Upper lobe of right lung (tissue), 1 donor: Measurements from ENCODE around the gene TBX1. TPM values are rescaled to one million over a fixed set of nuclear protein-coding genes. Genes with fewer than 3 reads are reported as not detected.
A peak's percentile ranks its signal among the peaks of the same experiment; 100 is the strongest.

Experiments used
- ATAC-seq: fragments of 200-7000 bp; cut with Tn5 transposase; one replicate; pipeline ENCODE4 v1.9.1; 2020; ENCODE audit warnings: mild to moderate bottlenecking, moderate library complexity
- DNase-seq: peaks from one replicate; pipeline ENCODE4 v3.0.0-alpha.2; 2020
- H3K27ac ChIP-seq: fragments of 200-600 bp; one replicate; pipeline ENCODE4 v1.8.0; 2022
- H3K27me3 ChIP-seq: fragments of 200-600 bp; one replicate; pipeline ENCODE4 v1.8.0; 2022; ENCODE audit warnings: mild to moderate bottlenecking
- H3K36me3 ChIP-seq: fragments of 200-600 bp; one replicate; pipeline ENCODE4 v1.8.0; 2022
- H3K4me1 ChIP-seq: fragments of 200-600 bp; one replicate; pipeline ENCODE4 v1.8.0; 2022
- H3K4me3 ChIP-seq: fragments of 200-600 bp; one replicate; pipeline ENCODE4 v1.8.0; 2022; ENCODE audit warnings: mild to moderate bottlenecking
- H3K9me3 ChIP-seq: fragments of 200-600 bp; one replicate; pipeline ENCODE4 v1.8.0; 2022
- intact Hi-C: fragments of 100-400 bp; cut with DNase I; formaldehyde crosslinking; loops from one replicate; pipeline ENCODE4 v1.11.0; 2022
- total RNA-seq: library from RNA; stranded (reverse); fragmentation: NEBNext Ultra II Directional; extraction: Animal tissue kit (Norgen Biotek cat#: 25700); gene quantifications from one replicate; pipeline ENCODE4 v1.2.1, GENCODE V29; 2021
- TF ChIP-seq, protein P1 (sequence below): fragments of 200-600 bp; IDR thresholded peaks from one replicate; pipeline ENCODE4 v1.8.0; 2022; ENCODE audit warnings: antibody characterized with exemption
- donor health status: DM: no; HTN: yes; CAD: no; lungs with severe emphysema.

Gene TBX1
- total RNA-seq, 1 donor from 2014 or later = 15.4 TPM

GRCh38 chr22:19772422-19772672 is 11.8 kb downstream of the TBX1 start:
- Histone ChIP-seq H3K27ac (no peak overlapping the region), H3K4me1 (peaks cover 9% of the 10 kb centered on the region), H3K4me3 (no peak overlapping the region), H3K27me3 (peaks cover 58% of the 10 kb centered on the region), H3K36me3 (no peaks in the 10 kb centered on the region), H3K9me3 (no peaks in the 10 kb centered on the region)
- DNase-seq (no peak), ATAC-seq (no peak)
- TF ChIP-seq, protein P1, sequence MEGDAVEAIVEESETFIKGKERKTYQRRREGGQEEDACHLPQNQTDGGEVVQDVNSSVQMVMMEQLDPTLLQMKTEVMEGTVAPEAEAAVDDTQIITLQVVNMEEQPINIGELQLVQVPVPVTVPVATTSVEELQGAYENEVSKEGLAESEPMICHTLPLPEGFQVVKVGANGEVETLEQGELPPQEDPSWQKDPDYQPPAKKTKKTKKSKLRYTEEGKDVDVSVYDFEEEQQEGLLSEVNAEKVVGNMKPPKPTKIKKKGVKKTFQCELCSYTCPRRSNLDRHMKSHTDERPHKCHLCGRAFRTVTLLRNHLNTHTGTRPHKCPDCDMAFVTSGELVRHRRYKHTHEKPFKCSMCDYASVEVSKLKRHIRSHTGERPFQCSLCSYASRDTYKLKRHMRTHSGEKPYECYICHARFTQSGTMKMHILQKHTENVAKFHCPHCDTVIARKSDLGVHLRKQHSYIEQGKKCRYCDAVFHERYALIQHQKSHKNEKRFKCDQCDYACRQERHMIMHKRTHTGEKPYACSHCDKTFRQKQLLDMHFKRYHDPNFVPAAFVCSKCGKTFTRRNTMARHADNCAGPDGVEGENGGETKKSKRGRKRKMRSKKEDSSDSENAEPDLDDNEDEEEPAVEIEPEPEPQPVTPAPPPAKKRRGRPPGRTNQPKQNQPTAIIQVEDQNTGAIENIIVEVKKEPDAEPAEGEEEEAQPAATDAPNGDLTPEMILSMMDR = no peak
- intact Hi-C loops = no loop called here

DNA sequence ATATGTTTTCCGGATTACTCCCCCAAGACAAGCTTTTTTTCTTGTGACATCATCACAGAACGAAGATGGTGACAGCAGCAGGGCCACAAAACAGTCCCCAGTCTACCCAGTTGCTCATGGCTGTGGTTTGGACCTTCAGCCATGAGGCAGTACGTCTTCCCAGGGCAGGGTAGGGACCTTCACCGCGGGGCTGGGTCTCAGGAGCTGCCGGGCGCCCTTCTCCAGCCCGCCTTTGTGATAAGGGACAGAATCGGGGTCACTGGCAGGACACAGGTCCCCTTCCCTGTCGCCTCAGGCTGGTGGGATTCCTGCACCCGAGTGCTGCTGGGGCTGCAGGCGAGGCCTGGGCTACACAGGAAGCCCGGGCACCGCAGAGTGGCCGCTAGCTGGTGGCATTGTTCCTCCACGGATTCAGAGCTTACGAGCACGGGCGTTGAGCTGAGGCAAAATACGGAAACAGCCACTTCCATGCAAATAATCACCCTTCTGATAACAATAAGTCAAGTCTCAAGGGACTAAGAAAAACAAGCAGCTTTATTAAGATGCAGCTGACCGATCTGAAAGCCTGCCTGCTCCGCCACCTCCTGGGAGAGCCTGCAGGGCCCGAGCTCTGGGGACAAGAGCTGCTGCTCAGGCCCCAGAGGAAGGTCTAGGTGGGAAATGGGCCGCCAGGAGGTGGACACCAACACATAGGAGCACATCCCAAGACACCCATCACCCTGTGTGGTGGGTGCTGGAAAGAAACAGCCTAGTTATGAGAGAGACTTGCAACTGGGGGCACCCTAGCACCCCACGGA is 12.3 kb downstream of the TBX1 start:
- TF ChIP-seq, protein P1 = no peak
- no peak overlapping the region for H3K27ac ChIP-seq
- no peak for DNase-seq
- intact Hi-C loops = no loop called here
- no peak overlapping the region for H3K4me3 ChIP-seq
- H3K4me1 ChIP-seq = peaks cover 4% of the 10 kb centered on the region
- peaks cover 52% of the 10 kb centered on the region for H3K27me3 ChIP-seq
- ATAC-seq = peak; percentile 45
- H3K36me3 ChIP-seq = no peaks in the 10 kb centered on the region
- H3K9me3 ChIP-seq = no peaks in the 10 kb centered on the region

DNA sequence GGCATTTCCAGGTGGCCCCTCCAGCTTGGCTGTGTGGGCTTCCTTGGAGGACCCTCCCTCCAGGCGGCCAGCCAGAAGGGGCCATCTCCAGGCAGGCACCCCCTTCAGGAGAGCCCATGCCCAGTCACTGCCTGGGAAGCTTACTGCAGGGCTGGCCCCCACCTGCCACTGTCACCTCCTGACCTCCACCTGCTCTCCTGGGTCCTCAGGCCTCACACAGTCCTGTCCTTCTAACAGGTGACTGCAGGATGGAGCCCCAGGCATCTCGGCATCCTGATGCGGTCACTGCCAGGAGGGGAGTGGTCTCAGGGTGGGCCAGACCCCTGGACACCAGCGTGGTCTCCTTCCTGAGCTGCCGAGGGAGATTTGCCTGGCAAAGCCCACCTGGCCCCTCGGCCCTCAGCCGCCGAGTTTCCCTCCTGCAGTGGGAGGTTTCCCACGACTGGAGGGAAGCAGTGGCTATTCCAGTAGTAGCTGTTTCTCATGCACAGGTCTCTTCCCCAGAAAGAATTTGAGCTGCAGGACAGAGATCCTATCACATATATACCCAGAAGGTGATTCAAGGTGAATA is 13.0 kb downstream of the TBX1 start:
- DNase-seq = no peak

GRCh38 chr22:19774628-19775027 is 14.1 kb downstream of the TBX1 start:
- no peaks in the 10 kb centered on the region for H3K9me3 ChIP-seq
- H3K27me3 ChIP-seq = peaks cover 35% of the 10 kb centered on the region
- ATAC-seq (no peak), DNase-seq (no peak)
- no peaks in the 10 kb centered on the region for H3K36me3 ChIP-seq
- no peak overlapping the region for H3K27ac ChIP-seq
- intact Hi-C loops = no loop called here
- H3K4me3 ChIP-seq = no peak overlapping the region
- TF ChIP-seq, protein P1 = no peak
- peaks cover 4% of the 10 kb centered on the region for H3K4me1 ChIP-seq

More for the DNA sequence above, 13.0 kb downstream of the TBX1 start:
- no peaks in the 10 kb centered on the region for H3K9me3 ChIP-seq
- peaks cover 46% of the 10 kb centered on the region for H3K27me3 ChIP-seq
- H3K4me1 ChIP-seq = peaks cover 4% of the 10 kb centered on the region
- no peak for ATAC-seq
- no peaks in the 10 kb centered on the region for H3K36me3 ChIP-seq
- intact Hi-C loops = no loop called here
- H3K27ac ChIP-seq = no peak overlapping the region
- TF ChIP-seq, protein P1 = no peak
- no peak overlapping the region for H3K4me3 ChIP-seq

GRCh38 chr22:19775496-19776325 is 15.1 kb downstream of the TBX1 start:
- intact Hi-C loops = no loop called here
- Histone ChIP-seq H3K27me3 (peaks cover 24% of the 10 kb centered on the region), H3K9me3 (no peaks in the 10 kb centered on the region), H3K36me3 (no peaks in the 10 kb centered on the region), H3K4me1 (peaks cover 4% of the 10 kb centered on the region), H3K27ac (no peak overlapping the region), H3K4me3 (no peak overlapping the region)
- DNase-seq = no peak
- no peak for ATAC-seq
- TF ChIP-seq, protein P1 = no peak
